Stimulated activated CD8-positive, alpha-beta memory T cell treated with anti-CD3 and anti-CD28 coated beads, Interleukin-15, amount 100 ng/mL, for 1 hour (primary cell): ENCODE results near the gene KDM6B.
A peak's percentile ranks its signal among the peaks of the same experiment; 100 is the strongest.

ENCODE experiments used
- DNase-seq: peaks from one replicate; pipeline ENCODE4 v3.0.0-alpha.2; 2020; ENCODE audit warnings: low read depth

KDM6B gene

GRCh38 chr17:7820231-7820630, 13.8 kb upstream of the KDM6B start:
- no peak for DNase-seq

- no peak for DNase-seq
These were observed 11.9 kb upstream of the KDM6B start for GRCh38 chr17:7822126-7822525.

- DNase-seq: no peak
These were observed 10.4 kb upstream of the KDM6B start for GRCh38 chr17:7823581-7824001.

- no peak for DNase-seq
These were observed 9.7 kb upstream of the KDM6B start for GRCh38 chr17:7824021-7824924.

- DNase-seq: no peak
These were observed 8.6 kb upstream of the KDM6B start for GRCh38 chr17:7825206-7825990.

- no peak for DNase-seq
These were observed 3.4 kb upstream of the KDM6B start for GRCh38 chr17:7830616-7831015.

GRCh38 chr17:7831233-7831632, 2.8 kb upstream of the KDM6B start:
- no peak for DNase-seq

GRCh38 chr17:7832431-7832830, 1.6 kb upstream of the KDM6B start:
- no peak for DNase-seq

GRCh38 chr17:7833011-7833794, 814 bp upstream of the KDM6B start:
- no peak for DNase-seq

GRCh38 chr17:7834542-7834956, 532 bp downstream of the KDM6B start:
- DNase-seq: no peak

- DNase-seq: peak; percentile 60
These were observed 1.2 kb downstream of the KDM6B start for GRCh38 chr17:7834957-7835813.

GRCh38 chr17:7835814-7836595, 2.0 kb downstream of the KDM6B start:
- DNase-seq: no peak

GRCh38 chr17:7836596-7837407, 2.8 kb downstream of the KDM6B start:
- DNase-seq: no peak

GRCh38 chr17:7837408-7838088, 3.5 kb downstream of the KDM6B start:
- DNase-seq: no peak

GRCh38 chr17:7838090-7839075, 4.4 kb downstream of the KDM6B start:
- no peak for DNase-seq

GRCh38 chr17:7839190-7839875, 5.3 kb downstream of the KDM6B start:
- no peak for DNase-seq

- DNase-seq: no peak
These were observed 5.9 kb downstream of the KDM6B start for GRCh38 chr17:7839876-7840261.
